ENCODE results near the gene STAC3. TPM values are rescaled to one million over a fixed set of nuclear protein-coding genes. Genes with fewer than 3 reads are reported as not detected.
A peak's percentile ranks its signal among the peaks of the same experiment; 100 is the strongest.

The STAC3 gene
- total and polyA plus RNA-seq, 2 of the 8 experiments (the other 6 are each of a cell fraction or from before 2014, with no cell fraction given): 0.70 to 1.3 TPM

DNA sequence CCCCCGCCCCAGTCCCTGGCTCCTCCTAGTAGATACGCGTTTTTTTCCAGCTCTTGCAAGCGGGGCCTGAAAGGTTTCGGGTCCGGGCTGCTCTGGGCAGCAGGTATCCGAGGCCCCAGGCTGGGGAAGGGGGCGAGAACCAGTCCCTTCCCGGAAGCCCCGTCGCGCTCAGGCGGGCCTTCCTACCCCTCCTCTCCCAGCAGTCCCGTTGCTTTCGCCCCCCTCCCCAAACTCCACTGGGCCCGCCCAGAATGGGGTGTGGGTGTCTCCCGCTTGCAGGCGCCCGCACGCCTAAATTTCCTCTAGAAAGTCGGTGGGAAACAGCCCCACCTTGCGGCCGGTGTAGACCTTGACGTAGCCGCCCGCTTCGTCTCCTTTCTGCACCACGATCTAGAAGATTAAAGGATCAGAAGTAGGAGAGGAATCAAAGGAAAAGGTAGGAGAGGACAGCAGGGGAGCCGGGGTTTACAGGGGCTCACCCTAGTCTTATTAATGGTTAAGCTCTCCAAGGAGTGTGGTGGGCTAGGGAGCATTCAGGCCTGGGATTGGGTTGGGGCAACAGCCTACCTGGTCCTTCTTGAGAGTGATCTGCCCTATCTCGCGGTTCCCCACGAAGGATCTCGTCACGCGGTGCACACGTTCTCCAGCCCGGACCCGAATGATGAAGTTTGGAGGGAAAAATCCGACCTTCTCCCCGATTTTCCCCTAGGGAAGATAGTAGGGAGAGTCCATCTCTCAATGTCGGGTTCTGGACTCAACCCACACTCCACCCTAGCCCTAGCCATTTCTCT lies 7.3 kb downstream of the STAC3 start (continued):
- TF ChIP-seq JUN (IDR thresholded peaks at IDR 0.05; ENCODE audit: low read depth, low read length) (no peak), BACH1 (IDR thresholded peaks at IDR 0.05; ENCODE audit: low read length) (no peak), RFX5 (IDR thresholded peaks at IDR 0.05; ENCODE audit: borderline replicate concordance, low read depth, low read length) (no peak), CREB1 (IDR thresholded peaks at IDR 0.05) (peak; percentile 87), RAD21 (IDR thresholded peaks at IDR 0.05 in 1 of 2, conservative IDR thresholded peaks at IDR 0.05 in 1 of 2; ENCODE audit: low read depth in 2 of 2, low read length in 2 of 2) (peak; percentile 63 to 70), SP4 (IDR thresholded peaks at IDR 0.05; ENCODE audit: low read length) (peak; percentile 54; the same call in 1 of the 2 replicates)
- TF ChIP-seq, protein P1, sequence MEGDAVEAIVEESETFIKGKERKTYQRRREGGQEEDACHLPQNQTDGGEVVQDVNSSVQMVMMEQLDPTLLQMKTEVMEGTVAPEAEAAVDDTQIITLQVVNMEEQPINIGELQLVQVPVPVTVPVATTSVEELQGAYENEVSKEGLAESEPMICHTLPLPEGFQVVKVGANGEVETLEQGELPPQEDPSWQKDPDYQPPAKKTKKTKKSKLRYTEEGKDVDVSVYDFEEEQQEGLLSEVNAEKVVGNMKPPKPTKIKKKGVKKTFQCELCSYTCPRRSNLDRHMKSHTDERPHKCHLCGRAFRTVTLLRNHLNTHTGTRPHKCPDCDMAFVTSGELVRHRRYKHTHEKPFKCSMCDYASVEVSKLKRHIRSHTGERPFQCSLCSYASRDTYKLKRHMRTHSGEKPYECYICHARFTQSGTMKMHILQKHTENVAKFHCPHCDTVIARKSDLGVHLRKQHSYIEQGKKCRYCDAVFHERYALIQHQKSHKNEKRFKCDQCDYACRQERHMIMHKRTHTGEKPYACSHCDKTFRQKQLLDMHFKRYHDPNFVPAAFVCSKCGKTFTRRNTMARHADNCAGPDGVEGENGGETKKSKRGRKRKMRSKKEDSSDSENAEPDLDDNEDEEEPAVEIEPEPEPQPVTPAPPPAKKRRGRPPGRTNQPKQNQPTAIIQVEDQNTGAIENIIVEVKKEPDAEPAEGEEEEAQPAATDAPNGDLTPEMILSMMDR (IDR thresholded peaks at IDR 0.05; ENCODE audit: control extremely low read depth in 1 of 3, insufficient read depth in 1 of 3, low read depth in 1 of 3, low read length in 3 of 3): peak in 2 of 3 experiments; percentile 88 to 91; a peak in 3 of 4 replicates
